ENCODE results near the gene FBLN2. TPM values are rescaled to one million over a fixed set of nuclear protein-coding genes. Genes with fewer than 3 reads are reported as not detected.

The FBLN2 gene
- total RNA-seq, 3 donors from 2014 or later (not counting 1 experiment from before 2014, with no cell fraction given) = 0.61 to 2.7 (median 1.6) TPM

GRCh38 chr3:13540297-13540995 is 8.5 kb upstream of the FBLN2 start:
- H3K27me3 ChIP-seq (ENCODE audit: control insufficient read depth, insufficient read depth, low read length) = peaks cover 5% of the 10 kb centered on the region
- H3K27ac Mint-ChIP-seq = no peak overlapping the region
- 78% methylated on average over 4 of the region's 4 CpGs for WGBS (ENCODE audit: insufficient coverage)
- H3K4me3 ChIP-seq (ENCODE audit: low read length) = no peak overlapping the region
- H3K36me3 Mint-ChIP-seq = no peaks in the 10 kb centered on the region
- TF ChIP-seq CTCF (IDR thresholded peaks at IDR 0.05) = no peak
- H3K9me3 Mint-ChIP-seq = no peaks in the 10 kb centered on the region
- H3K27me3 Mint-ChIP-seq (ENCODE audit: low read depth in 2 of 2) = peaks cover 23 to 25% of the 10 kb centered on the region in 2 donors
- no peaks in the 10 kb centered on the region for H3K36me3 ChIP-seq (ENCODE audit: control insufficient read depth, insufficient read depth, low read length)
- H3K9me3 ChIP-seq (ENCODE audit: control insufficient read depth, insufficient read depth, low read length) = no peaks in the 10 kb centered on the region
- no peak overlapping the region for H3K27ac ChIP-seq (ENCODE audit: low read length)
- H3K4me1 ChIP-seq (ENCODE audit: control insufficient read depth, insufficient read depth, low read length) = peaks cover 11% of the 10 kb centered on the region
- DNase-seq (no peak), ATAC-seq (no peak)
- intact Hi-C loops (cut with micrococcal nuclease) = no loop called here
- H3K4me1 Mint-ChIP-seq = peaks cover 5 to 17% of the 10 kb centered on the region in 2 donors
- H3K4me3 Mint-ChIP-seq = no peak overlapping the region

DNA sequence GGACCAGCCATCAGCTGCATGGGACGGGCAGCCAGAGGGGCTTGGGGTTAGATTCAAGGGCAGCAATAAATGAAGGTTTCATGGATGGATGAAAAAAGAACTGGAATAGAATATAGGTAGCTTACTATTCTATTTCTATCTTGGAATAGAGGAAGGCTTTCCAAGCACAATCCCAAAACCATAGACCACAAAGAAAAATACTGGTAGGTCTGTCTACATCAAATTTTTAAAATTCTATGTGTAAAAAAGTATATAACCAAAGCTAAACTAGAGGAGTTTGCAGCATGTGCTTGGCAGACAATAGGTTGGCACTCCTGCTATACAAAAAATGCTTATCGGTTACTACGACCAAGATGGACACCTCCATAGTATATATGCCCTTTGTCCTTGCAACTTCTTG is 7.2 kb upstream of the FBLN2 start:
- H3K4me1 Mint-ChIP-seq = peaks cover 3 to 14% of the 10 kb centered on the region in 2 donors

DNA sequence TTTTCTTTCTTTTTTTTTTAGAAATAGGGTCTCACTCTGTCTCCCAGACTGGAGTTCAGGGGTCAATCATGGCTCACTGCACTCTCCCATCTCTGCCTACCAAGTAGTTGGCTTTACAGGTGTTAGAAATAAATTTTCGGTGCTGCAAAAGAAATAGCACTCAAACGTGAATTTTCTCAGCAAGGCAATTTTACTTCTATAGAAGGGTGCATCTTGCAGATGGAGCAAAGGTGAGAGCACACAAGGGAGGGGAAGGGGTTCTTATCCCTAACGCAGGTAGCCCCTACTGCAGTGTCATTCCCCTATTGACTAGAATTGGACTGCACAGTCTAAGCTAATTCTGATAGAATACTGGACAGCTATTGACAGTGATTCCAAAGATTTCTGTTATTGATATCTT is 6.8 kb upstream of the FBLN2 start:
- no peak overlapping the region for H3K27ac Mint-ChIP-seq
- Histone ChIP-seq H3K4me3 (ENCODE audit: low read length) (no peak overlapping the region), H3K4me1 (ENCODE audit: control insufficient read depth, insufficient read depth, low read length) (peaks cover 11% of the 10 kb centered on the region), H3K9me3 (ENCODE audit: control insufficient read depth, insufficient read depth, low read length) (no peaks in the 10 kb centered on the region), H3K36me3 (ENCODE audit: control insufficient read depth, insufficient read depth, low read length) (no peaks in the 10 kb centered on the region), H3K27ac (ENCODE audit: low read length) (no peak overlapping the region), H3K27me3 (ENCODE audit: control insufficient read depth, insufficient read depth, low read length) (no peaks in the 10 kb centered on the region)
- intact Hi-C loops (cut with micrococcal nuclease) = no loop called here
- no peak for TF ChIP-seq CTCF (IDR thresholded peaks at IDR 0.05)
- peaks cover 0 to 11% of the 10 kb centered on the region in 2 donors for H3K4me1 Mint-ChIP-seq
- peaks cover 19 to 21% of the 10 kb centered on the region in 2 donors for H3K27me3 Mint-ChIP-seq (ENCODE audit: low read depth in 2 of 2)
- DNase-seq (no peak), ATAC-seq (no peak)
- H3K9me3 Mint-ChIP-seq = no peaks in the 10 kb centered on the region
- no peak overlapping the region for H3K4me3 Mint-ChIP-seq
- WGBS (ENCODE audit: insufficient coverage) = 90% methylated on average over 3 of the region's 3 CpGs
- no peaks in the 10 kb centered on the region for H3K36me3 Mint-ChIP-seq

More for the DNA sequence above, 7.2 kb upstream of the FBLN2 start:
- peaks cover 11% of the 10 kb centered on the region for H3K4me1 ChIP-seq (ENCODE audit: control insufficient read depth, insufficient read depth, low read length)
- no peaks in the 10 kb centered on the region for H3K36me3 Mint-ChIP-seq
- H3K27me3 Mint-ChIP-seq (ENCODE audit: low read depth in 2 of 2) = peaks cover 22 to 23% of the 10 kb centered on the region in 2 donors
- H3K27ac ChIP-seq (ENCODE audit: low read length) = no peak overlapping the region
- H3K4me3 Mint-ChIP-seq = no peak overlapping the region
- no CpG with 5 or more reads among the region's 3 CpGs for WGBS (ENCODE audit: insufficient coverage)
- H3K27me3 ChIP-seq (ENCODE audit: control insufficient read depth, insufficient read depth, low read length) = peaks cover 4% of the 10 kb centered on the region
- TF ChIP-seq CTCF (IDR thresholded peaks at IDR 0.05) = no peak
- DNase-seq (no peak), ATAC-seq (no peak)
- no peak overlapping the region for H3K4me3 ChIP-seq (ENCODE audit: low read length)
- intact Hi-C loops (cut with micrococcal nuclease) = no loop called here
- no peaks in the 10 kb centered on the region for H3K36me3 ChIP-seq (ENCODE audit: control insufficient read depth, insufficient read depth, low read length)
- no peaks in the 10 kb centered on the region for H3K9me3 Mint-ChIP-seq
- no peaks in the 10 kb centered on the region for H3K9me3 ChIP-seq (ENCODE audit: control insufficient read depth, insufficient read depth, low read length)
- H3K27ac Mint-ChIP-seq = no peak overlapping the region

- H3K27ac Mint-ChIP-seq = no peak overlapping the region
- intact Hi-C loops (cut with micrococcal nuclease) = no loop called here
These were observed 5.7 kb upstream of the FBLN2 start for GRCh38 chr3:13543253-13543652.

More at GRCh38 chr3:13543253-13543652, 5.7 kb upstream of the FBLN2 start:
- 93% methylated on average over 5 of the region's 5 CpGs for WGBS (ENCODE audit: insufficient coverage)
- peaks cover 0 to 18% of the 10 kb centered on the region in 2 donors for H3K4me1 Mint-ChIP-seq
- peaks cover 22 to 28% of the 10 kb centered on the region in 2 donors for H3K27me3 Mint-ChIP-seq (ENCODE audit: low read depth in 2 of 2)
- H3K27ac ChIP-seq (ENCODE audit: low read length) = no peak overlapping the region
- ATAC-seq = no peak
- no peaks in the 10 kb centered on the region for H3K36me3 Mint-ChIP-seq
- H3K4me3 Mint-ChIP-seq = no peak overlapping the region
- peaks cover 13% of the 10 kb centered on the region for H3K4me1 ChIP-seq (ENCODE audit: control insufficient read depth, insufficient read depth, low read length)
- no peaks in the 10 kb centered on the region for H3K27me3 ChIP-seq (ENCODE audit: control insufficient read depth, insufficient read depth, low read length)
- no peaks in the 10 kb centered on the region for H3K36me3 ChIP-seq (ENCODE audit: control insufficient read depth, insufficient read depth, low read length)
- H3K9me3 ChIP-seq (ENCODE audit: control insufficient read depth, insufficient read depth, low read length) = no peaks in the 10 kb centered on the region
- DNase-seq = no peak
- no peak for TF ChIP-seq CTCF (IDR thresholded peaks at IDR 0.05)
- H3K9me3 Mint-ChIP-seq = no peaks in the 10 kb centered on the region
- no peak overlapping the region for H3K4me3 ChIP-seq (ENCODE audit: low read length)
